ENCODE results near the gene LTBP3. TPM values are rescaled to one million over a fixed set of nuclear protein-coding genes. Genes with fewer than 3 reads are reported as not detected.

Gene LTBP3
- polyA plus RNA-seq, 1 donor from 2014 or later = 4.6 TPM

DNA sequence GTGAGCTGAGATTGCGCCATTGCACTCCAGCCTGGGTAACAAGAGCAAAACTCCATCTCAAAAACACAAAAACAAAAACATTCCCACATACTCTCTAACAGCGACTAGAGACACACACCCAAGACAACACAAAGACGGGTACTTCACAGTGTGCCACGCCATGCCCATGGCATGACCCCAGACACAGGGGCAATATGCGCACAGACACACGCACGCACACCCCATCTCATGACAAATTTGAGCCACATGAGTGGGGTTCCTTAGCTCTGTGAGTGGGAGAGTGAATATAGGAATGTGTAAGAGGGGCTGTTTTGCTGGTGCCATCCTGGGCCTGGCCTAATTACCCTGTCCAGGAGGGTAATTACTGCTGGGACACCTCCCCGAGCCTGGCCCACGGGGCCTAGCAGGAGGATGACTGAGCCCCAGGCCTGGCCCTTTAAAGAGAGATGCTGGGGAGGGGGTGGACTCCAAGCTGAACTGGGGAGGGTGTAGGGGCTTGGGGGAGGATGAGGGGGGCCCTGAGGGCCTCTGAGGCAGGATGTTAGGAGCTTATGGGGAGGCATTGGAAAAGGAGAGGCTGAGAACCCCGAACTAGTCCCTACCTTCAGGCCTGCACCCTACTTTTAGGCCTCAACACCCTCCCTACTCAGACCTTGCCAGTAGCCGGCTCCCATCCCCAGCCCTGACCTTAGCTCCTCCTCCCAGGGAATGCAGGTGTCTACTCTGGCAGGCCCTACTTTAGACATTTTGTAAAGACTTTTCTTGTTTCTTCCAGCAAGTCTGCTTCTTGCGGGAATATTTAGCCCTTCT is 1.5 kb downstream of the LTBP3 start:
- no peaks in the 10 kb centered on the region for H3K79me2 ChIP-seq (replicated peaks; ENCODE audit: insufficient read depth, low read length)
- no peaks in the 10 kb centered on the region for H3K27me3 ChIP-seq (ENCODE audit: insufficient read depth, low read depth, low read length)
- no peak overlapping the region for H3K4me2 ChIP-seq (ENCODE audit: low read length)
- H3K4me3 ChIP-seq (ENCODE audit: low read length) = no peak overlapping the region
- H3K9me2 ChIP-seq (ENCODE audit: insufficient read depth, low read length) = no peaks in the 10 kb centered on the region
- no peaks in the 10 kb centered on the region for H3F3A ChIP-seq (ENCODE audit: insufficient read depth, low read length, poor library complexity, severe bottlenecking)
- no peaks in the 10 kb centered on the region for H3K36me3 ChIP-seq (ENCODE audit: insufficient read depth, low read length)
- no peaks in the 10 kb centered on the region for H4K20me1 ChIP-seq (ENCODE audit: insufficient read depth)
- no peak overlapping the region for H2AFZ ChIP-seq (ENCODE audit: low read depth, low read length)
- H3K9me3 ChIP-seq (ENCODE audit: low read length) = no peaks in the 10 kb centered on the region
- no peak overlapping the region for H3K9ac ChIP-seq (ENCODE audit: low read length)
- TF ChIP-seq SMC3 (conservative IDR thresholded peaks at IDR 0.05; ENCODE audit: poor library complexity) = no peak
- H3K27ac ChIP-seq (ENCODE audit: low read length) = no peak overlapping the region

DNA sequence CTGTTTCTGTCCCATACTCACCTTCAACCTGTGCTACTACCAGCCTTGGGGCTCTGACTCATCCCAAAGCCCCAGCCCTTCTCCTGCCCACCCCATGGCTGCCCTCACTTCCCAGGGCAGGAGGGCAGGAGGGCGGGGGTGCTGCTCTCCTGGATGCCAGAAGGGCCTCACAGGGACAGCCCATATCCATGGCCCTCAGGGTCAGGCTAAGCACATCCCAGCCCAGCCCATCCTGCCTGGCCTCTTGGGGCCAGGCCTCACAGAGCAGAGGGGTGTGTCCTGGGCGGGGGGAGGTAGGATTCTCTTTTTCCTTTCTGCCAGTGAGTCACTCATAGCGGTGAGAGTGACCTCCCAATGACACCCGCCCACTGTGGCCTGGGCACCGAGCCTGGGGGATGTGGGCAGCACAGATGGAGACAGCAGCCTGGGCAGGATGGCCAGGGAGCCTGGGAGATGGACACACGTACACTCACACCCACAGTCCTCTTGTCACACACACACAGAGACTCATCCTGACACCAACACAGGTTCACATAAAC is 2.4 kb downstream of the LTBP3 start:
- no peaks in the 10 kb centered on the region for H3K9me2 ChIP-seq (ENCODE audit: insufficient read depth, low read length)
- no peaks in the 10 kb centered on the region for H3K36me3 ChIP-seq (ENCODE audit: insufficient read depth, low read length)
- no peak overlapping the region for H3K9ac ChIP-seq (ENCODE audit: low read length)
- H3K79me2 ChIP-seq (replicated peaks; ENCODE audit: insufficient read depth, low read length) = no peaks in the 10 kb centered on the region
- no peak overlapping the region for H3K4me3 ChIP-seq (ENCODE audit: low read length)
- H2AFZ ChIP-seq (ENCODE audit: low read depth, low read length) = no peak overlapping the region
- no peaks in the 10 kb centered on the region for H3F3A ChIP-seq (ENCODE audit: insufficient read depth, low read length, poor library complexity, severe bottlenecking)
- TF ChIP-seq RAD21 (conservative IDR thresholded peaks at IDR 0.05) (no peak), SMC3 (conservative IDR thresholded peaks at IDR 0.05; ENCODE audit: poor library complexity) (no peak), EP300 (conservative IDR thresholded peaks at IDR 0.05; ENCODE audit: poor library complexity, severe bottlenecking) (no peak), MXI1 (conservative IDR thresholded peaks at IDR 0.05; ENCODE audit: poor library complexity, severe bottlenecking) (no peak), POLR2AphosphoS5 (IDR thresholded peaks at IDR 0.05) (no peak), TAF1 (IDR thresholded peaks at IDR 0.05; ENCODE audit: low read depth) (no peak)
- TF ChIP-seq, protein P1, sequence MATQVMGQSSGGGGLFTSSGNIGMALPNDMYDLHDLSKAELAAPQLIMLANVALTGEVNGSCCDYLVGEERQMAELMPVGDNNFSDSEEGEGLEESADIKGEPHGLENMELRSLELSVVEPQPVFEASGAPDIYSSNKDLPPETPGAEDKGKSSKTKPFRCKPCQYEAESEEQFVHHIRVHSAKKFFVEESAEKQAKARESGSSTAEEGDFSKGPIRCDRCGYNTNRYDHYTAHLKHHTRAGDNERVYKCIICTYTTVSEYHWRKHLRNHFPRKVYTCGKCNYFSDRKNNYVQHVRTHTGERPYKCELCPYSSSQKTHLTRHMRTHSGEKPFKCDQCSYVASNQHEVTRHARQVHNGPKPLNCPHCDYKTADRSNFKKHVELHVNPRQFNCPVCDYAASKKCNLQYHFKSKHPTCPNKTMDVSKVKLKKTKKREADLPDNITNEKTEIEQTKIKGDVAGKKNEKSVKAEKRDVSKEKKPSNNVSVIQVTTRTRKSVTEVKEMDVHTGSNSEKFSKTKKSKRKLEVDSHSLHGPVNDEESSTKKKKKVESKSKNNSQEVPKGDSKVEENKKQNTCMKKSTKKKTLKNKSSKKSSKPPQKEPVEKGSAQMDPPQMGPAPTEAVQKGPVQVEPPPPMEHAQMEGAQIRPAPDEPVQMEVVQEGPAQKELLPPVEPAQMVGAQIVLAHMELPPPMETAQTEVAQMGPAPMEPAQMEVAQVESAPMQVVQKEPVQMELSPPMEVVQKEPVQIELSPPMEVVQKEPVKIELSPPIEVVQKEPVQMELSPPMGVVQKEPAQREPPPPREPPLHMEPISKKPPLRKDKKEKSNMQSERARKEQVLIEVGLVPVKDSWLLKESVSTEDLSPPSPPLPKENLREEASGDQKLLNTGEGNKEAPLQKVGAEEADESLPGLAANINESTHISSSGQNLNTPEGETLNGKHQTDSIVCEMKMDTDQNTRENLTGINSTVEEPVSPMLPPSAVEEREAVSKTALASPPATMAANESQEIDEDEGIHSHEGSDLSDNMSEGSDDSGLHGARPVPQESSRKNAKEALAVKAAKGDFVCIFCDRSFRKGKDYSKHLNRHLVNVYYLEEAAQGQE (IDR thresholded peaks at IDR 0.05; ENCODE audit: borderline replicate concordance) = no peak
- TF ChIP-seq, protein P2, sequence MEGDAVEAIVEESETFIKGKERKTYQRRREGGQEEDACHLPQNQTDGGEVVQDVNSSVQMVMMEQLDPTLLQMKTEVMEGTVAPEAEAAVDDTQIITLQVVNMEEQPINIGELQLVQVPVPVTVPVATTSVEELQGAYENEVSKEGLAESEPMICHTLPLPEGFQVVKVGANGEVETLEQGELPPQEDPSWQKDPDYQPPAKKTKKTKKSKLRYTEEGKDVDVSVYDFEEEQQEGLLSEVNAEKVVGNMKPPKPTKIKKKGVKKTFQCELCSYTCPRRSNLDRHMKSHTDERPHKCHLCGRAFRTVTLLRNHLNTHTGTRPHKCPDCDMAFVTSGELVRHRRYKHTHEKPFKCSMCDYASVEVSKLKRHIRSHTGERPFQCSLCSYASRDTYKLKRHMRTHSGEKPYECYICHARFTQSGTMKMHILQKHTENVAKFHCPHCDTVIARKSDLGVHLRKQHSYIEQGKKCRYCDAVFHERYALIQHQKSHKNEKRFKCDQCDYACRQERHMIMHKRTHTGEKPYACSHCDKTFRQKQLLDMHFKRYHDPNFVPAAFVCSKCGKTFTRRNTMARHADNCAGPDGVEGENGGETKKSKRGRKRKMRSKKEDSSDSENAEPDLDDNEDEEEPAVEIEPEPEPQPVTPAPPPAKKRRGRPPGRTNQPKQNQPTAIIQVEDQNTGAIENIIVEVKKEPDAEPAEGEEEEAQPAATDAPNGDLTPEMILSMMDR (IDR thresholded peaks at IDR 0.05; ENCODE audit: poor library complexity, severe bottlenecking) = no peak
- no peak overlapping the region for H3K4me2 ChIP-seq (ENCODE audit: low read length)
- H3K9me3 ChIP-seq (ENCODE audit: low read length) = no peaks in the 10 kb centered on the region
- H3K27ac ChIP-seq (ENCODE audit: low read length) = no peak overlapping the region
- H4K20me1 ChIP-seq (ENCODE audit: insufficient read depth) = no peaks in the 10 kb centered on the region
- H3K27me3 ChIP-seq (ENCODE audit: insufficient read depth, low read depth, low read length) = no peaks in the 10 kb centered on the region

All from neural cell (in vitro differentiated cells).